ENCODE results near the gene FAM227A.
"Not testable (repeated sequence)": the region's sequence is repeated elsewhere in the genome, so short reads cannot be mapped to it uniquely, and the experiment has no call there.

FAM227A gene

GRCh38 chr22:38657045-38657909 is 1.1 kb upstream of the FAM227A start:
- DNase-seq: peak; percentile 31

- no peak for DNase-seq
Observed at GRCh38 chr22:38655519-38656255, 505 bp downstream of the FAM227A start.

DNA sequence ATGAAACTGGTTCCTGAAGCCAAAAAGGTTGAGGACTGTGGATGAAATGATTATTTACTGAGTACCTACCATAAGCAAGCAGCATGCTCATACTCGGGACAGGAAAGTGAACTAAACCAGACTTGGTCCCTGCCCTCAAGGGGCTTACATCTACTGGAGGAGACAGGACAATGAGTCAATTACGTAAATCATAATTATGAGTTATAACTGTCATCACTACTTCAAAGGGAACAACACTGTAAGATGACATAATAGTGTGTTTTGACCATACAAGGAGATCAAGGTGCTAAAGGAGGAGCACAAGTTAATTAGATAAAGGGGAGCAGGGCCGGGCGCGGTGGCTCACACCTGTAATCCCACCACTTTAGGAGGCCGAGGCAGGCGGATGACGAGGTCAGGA is 2.5 kb downstream of the FAM227A start:
- no peak for DNase-seq

DNA sequence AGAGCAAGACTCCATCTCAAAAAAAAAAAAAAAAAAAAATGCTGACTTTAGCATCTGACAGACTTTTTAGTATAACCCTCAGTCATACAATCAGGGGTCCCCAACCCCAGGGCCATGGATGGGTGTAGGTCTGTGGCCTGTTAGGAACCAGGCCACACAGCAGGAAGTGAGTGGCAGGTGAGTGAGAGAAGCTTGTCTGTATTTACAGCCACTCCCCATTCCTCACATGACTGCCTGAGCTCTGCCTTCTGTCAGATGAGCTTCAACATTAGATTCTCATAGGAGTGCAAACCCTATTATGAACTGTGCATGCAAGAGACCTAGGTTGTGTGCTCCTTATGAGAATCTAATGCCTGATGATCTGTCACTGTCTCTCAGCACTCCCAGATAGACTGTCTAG is 3.3 kb downstream of the FAM227A start:
- DNase-seq: no peak

DNA sequence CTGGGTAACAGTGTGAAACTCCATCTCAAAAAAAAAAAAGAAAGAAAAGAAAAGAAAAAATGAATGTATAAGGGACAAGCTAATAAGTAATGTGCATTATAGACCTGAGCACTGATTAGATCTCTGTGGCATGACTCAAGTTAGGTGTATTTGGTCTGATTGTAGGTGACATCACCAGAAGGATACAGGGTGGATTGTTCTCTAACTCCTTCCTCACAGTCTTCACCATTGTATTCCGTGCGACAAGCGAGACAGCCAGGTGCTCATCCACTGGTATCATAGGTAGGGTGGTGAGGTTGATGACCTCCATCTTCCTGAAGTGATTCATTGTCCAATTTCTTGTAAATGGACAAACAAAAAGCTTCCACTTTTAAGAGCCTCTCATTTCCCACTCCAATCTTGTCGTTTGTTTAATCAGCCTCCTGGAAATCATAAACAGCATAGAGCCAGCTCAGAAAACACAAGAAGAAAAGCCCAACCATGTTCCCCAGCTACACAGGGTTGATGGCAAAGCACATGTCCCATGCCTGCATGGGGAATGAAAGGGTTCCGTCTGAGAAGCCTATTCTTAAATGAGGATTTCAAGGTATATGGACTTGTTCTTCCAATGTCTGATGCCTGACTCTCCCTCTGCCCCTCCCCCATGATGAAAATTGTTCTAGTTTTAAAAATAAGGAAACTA is 6.2 kb downstream of the FAM227A start:
- no peak for DNase-seq

- DNase-seq: no peak
Observed at GRCh38 chr22:38645430-38645829, 10.8 kb downstream of the FAM227A start.

- not testable (repeated sequence) for DNase-seq
Observed at GRCh38 chr22:38644245-38644644, 11.9 kb downstream of the FAM227A start.

GRCh38 chr22:38641476-38642040 is 14.6 kb downstream of the FAM227A start:
- DNase-seq: no peak

GRCh38 chr22:38638728-38639127 is 17.5 kb downstream of the FAM227A start:
- DNase-seq: no peak

DNA sequence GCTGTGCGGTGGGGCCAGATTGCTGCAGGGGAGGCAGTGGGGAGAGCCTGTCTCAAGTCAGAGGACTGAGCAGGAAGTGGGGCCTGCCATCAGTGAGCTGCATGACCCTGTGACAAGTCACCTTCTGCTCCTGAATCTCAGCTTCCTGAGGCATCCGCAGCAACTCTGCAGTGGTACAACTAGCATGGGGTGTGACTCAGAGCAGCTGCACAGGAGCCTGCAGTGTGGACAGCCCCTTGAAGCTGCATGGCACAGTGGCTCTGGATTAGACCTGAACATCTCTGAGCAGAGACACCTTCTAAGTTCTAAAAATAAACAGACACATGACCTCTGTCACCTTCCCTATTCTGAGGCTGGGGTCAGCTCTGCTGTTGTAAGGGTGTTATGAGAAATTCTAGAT is 18.0 kb downstream of the FAM227A start:
- no peak for DNase-seq

DNA sequence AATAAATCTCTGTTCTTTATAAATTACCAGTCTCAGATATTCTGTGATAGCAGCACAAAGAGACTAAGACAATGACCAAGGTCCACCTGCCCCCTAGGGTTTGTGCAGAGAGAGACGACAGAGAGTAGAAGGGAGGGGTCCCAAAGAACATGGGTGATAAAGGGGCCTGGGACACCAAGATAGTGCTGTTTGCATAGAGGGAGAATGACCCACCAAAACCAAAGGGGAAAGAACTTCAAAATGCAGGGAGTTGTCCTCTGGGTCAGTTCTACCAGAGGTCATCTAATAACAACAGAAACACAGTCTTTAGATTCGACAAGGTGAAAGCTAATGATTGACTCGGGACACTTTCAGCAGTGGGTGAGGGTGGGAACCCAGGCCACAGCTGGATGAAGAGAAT is 23.7 kb downstream of the FAM227A start:
- DNase-seq: no peak

DNA sequence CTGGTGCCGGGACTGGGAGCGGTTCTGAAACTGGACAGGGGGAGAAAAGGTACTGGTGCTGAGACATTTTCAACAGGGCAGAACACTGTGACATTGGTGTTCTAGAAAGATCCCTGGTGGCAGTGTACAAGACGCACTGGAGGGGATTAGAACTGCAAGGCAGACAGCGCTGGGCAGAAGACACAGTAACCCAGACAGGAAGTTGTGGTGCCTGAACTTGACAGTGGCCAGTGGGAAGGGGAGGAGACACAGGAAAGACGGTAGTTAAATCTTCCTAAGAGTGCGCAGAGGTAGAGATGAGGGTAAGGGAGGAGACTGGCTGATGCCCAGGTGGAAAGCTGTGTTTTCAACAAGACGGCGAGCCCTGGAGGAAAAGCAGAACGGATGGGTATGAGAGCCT is 24.5 kb downstream of the FAM227A start:
- DNase-seq: peak; percentile 3

GRCh38 chr22:38629108-38629507 is 27.1 kb downstream of the FAM227A start:
- no peak for DNase-seq

DNA sequence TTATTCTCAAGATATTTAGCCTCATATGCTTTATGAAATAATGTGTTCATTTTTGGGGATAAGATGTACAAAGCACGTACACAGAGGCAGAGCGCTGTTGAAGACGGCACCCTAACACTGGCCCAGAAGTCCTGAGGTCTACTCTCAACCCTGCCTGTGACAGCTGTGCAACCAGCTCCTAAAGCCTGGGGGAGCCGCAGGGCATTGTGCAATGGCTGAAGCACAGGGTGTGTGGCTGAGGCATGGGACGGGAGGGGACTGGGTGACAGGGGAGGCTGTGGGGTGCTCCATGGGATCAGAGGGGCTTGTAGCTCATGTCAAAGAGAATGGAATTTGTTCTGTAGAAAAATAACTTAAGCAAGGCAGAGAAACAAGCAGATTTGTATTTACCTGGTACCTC is 27.7 kb downstream of the FAM227A start:
- no peak for DNase-seq

GRCh38 chr22:38623351-38623750 is 32.8 kb downstream of the FAM227A start:
- no peak for DNase-seq

GRCh38 chr22:38618682-38619081 is 37.5 kb downstream of the FAM227A start:
- DNase-seq: no peak

DNA sequence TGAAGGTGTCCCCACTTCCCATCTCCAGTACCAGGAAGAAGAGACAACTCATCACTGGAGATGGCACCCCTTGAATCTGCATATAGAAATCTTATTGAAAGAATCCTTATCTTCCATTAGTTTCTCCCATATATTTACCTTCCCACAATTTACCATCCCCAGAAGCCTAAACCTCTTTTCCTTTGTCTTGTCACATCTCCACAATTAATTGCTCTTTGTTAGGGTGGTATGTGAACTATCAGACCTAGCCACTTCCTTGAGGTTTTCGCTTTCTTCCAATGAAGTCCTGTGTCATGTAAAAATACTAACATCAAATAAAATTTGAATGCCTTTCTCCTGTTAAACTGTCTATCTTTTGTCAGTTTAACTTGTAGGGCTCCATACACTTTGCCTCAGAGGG is 37.9 kb downstream of the FAM227A start:
- DNase-seq: no peak

DNA sequence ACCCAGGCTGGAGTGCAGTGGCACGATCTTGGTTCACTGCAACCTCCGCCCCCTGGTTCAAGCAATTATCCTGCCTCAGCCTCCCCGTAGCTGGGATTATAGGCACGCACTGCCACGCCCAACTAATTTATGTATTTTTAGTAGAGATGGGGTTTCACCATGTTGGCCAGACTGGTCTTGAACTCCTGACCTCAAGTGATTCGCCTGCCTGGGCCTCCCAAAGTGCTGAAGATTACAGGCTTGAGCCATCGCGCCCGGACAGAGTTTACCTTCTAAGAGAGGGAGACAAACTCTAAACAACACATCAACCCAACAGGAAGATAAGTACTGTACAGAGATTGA is 41.2 kb downstream of the FAM227A start:
- not testable (repeated sequence) for DNase-seq

- DNase-seq: no peak
Observed at GRCh38 chr22:38614332-38615063, 41.7 kb downstream of the FAM227A start.

GRCh38 chr22:38613588-38613987 is 42.6 kb downstream of the FAM227A start:
- DNase-seq: no peak

DNA sequence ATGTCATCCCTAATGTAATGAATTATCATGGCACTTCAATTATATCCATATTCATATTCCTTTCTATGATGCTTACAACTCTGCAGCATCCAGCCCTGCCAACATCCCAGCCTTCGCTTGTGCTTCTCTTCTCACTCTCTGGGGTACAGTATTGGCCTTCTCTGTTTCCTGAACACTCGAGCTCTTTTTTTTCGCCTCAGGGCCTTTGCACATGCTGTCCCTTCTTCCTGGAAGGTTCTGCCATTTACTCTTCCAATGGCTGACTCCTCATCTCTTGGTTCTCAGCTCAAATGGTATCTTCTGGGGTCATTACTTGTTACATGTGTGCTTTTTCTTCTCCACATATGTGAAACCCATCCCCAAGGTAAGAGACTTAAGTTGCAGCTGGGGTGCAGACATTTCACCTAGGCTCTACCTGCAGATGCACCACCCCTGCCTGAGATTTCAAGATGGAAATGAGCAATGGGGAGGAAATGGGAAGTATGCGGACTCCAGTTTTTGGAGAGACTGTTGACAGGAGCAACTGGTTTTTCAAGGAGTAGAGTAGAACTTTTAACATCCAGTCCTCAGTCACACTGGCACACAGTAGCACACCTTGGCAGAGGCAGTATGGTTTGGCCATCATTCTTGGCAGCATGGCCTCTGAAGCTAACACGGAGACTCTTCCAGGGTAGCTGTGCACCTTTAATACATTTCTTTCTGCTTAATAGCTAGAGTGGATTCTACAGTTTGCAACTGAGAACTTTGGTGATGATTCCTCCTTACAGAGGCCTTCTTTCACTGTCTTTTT is 43.8 kb downstream of the FAM227A start:
- DNase-seq: no peak

GRCh38 chr22:38611559-38611958 is 44.6 kb downstream of the FAM227A start:
- DNase-seq: no peak

Data from CD4-positive, alpha-beta T cell treated with Interleukin-12 subunit alpha and Interleukin-12 subunit beta, for 1 hour (primary cell).